K562 (cell line): ENCODE measurements around the gene GPT2. TPM values are rescaled to one million over a fixed set of nuclear protein-coding genes. Genes with fewer than 3 reads are reported as not detected.

Source experiments
- CTBP1 ChIP-seq: fragments of 450-650 bp; IDR thresholded peaks from 2 replicates; pipeline ENCODE4 v1.6.1; 2016; ENCODE audit warnings: borderline replicate concordance
- GTF2E2 ChIP-seq: fragments of 200-800 bp; sonication (Bioruptor generic); IDR thresholded peaks from 2 replicates; pipeline ENCODE4 v1.6.1; 2016; ENCODE audit warnings: missing genetic modification characterization, missing compliant biosample characterization
- HMG20A ChIP-seq: fragments of 450-650 bp; formaldehyde crosslinking; conservative IDR thresholded peaks from 2 replicates; pipeline ENCODE4 v1.4.0; 2020; ENCODE audit warnings: mild to moderate bottlenecking, mixed read lengths
- MITF ChIP-seq: IDR thresholded peaks from 2 replicates; pipeline ENCODE4 v1.6.1; 2014; ENCODE audit warnings: antibody characterized with exemption
- POLR3A ChIP-seq: IDR thresholded peaks from 2 replicates; pipeline ENCODE4 v1.6.1; 2011; ENCODE audit warnings: borderline replicate concordance, mild to moderate bottlenecking, moderate library complexity; ENCODE audit not compliant: insufficient read length, insufficient read depth; ENCODE audit errors: extremely low read depth
- RBM17 ChIP-seq: fragments of 200-400 bp; formaldehyde crosslinking; IDR thresholded peaks from 2 replicates; pipeline ENCODE4 v1.6.1; 2017; ENCODE audit warnings: low read depth, mild to moderate bottlenecking, low read length, borderline replicate concordance
- TARDBP ChIP-seq: fragments of 450-650 bp; IDR thresholded peaks from 2 replicates; pipeline ENCODE4 v1.6.1; 2016
- YBX1 ChIP-seq: fragments of 450-650 bp; IDR thresholded peaks from 2 replicates; pipeline ENCODE4 v1.7.1; 2016; ENCODE audit warnings: mild to moderate bottlenecking
- ZC3H11A ChIP-seq: IDR thresholded peaks from 2 replicates; pipeline ENCODE4 v1.6.1; 2012; ENCODE audit warnings: low read depth, low read length, improper control_type of control experiment
- ZNF589 ChIP-seq: fragments of 200-800 bp; sonication (Bioruptor generic); IDR thresholded peaks from 2 replicates; pipeline ENCODE4 v1.6.1; 2016; ENCODE audit warnings: low read depth, missing genetic modification characterization, missing compliant biosample characterization
- polyA plus RNA-seq, 8 experiments: library from polyadenylated mRNA; depleted of rRNA in 4 of 8; stranded (reverse) in 5 of 8; unstranded in 3 of 8; fragments of >200 nt; fragmentation: Nextera tagmentation in 2 of 8; fragmentation: Illumina TruSeq in 1 of 8; extraction: Ambion mirVana in 2 of 8; extraction: Trizol in 1 of 8; gene quantifications; 2 replicates each; pipeline versions ENCODE4 v1.2.1 to v1.2.3, GENCODE V29; 2011 to 2014; ENCODE audit warnings: inconsistent platforms in 1 of 8, missing spikeins in 1 of 8
- total RNA-seq, 7 experiments: library from RNA; depleted of rRNA in 6 of 7; stranded (reverse); fragments of >200 nt in 6 of 7; fragmentation: Illumina TruSeq in 2 of 7; extraction: Trizol in 2 of 7; gene quantifications; 2 replicates each; pipeline versions ENCODE4 v1.2.1 to v1.2.3, GENCODE V29; 2011 to 2021; ENCODE audit warnings: low replicate concordance in 1 of 7
- TF ChIP-seq, protein P1 (sequence below): fragments of 450-650 bp; IDR thresholded peaks from one replicate; pipeline ENCODE4 v1.6.1; 2018; ENCODE audit warnings: mild to moderate bottlenecking, moderate library complexity; ENCODE audit not compliant: partially characterized antibody
- TF ChIP-seq, protein P2 (sequence below): fragments of 450-650 bp; IDR thresholded peaks from 2 replicates; pipeline ENCODE4 v1.6.1; 2017; ENCODE audit warnings: antibody characterized with exemption
- TF ChIP-seq, protein P3 (sequence below), 2 experiments: fragments of 450-650 bp; formaldehyde crosslinking in 1 of 2; IDR thresholded peaks; 2 replicates each; pipeline versions ENCODE4 v1.4.0 to v1.6.1; 2014 to 2020; ENCODE audit warnings: mild to moderate bottlenecking in 2 of 2, borderline replicate concordance in 1 of 2, low read depth in 1 of 2

The GPT2 gene
- total and polyA plus RNA-seq, 9 of the 15 experiments (the other 6 are each of a cell fraction or from before 2014, with no cell fraction given): 0.79 to 14.4 (median 5.8) TPM

DNA sequence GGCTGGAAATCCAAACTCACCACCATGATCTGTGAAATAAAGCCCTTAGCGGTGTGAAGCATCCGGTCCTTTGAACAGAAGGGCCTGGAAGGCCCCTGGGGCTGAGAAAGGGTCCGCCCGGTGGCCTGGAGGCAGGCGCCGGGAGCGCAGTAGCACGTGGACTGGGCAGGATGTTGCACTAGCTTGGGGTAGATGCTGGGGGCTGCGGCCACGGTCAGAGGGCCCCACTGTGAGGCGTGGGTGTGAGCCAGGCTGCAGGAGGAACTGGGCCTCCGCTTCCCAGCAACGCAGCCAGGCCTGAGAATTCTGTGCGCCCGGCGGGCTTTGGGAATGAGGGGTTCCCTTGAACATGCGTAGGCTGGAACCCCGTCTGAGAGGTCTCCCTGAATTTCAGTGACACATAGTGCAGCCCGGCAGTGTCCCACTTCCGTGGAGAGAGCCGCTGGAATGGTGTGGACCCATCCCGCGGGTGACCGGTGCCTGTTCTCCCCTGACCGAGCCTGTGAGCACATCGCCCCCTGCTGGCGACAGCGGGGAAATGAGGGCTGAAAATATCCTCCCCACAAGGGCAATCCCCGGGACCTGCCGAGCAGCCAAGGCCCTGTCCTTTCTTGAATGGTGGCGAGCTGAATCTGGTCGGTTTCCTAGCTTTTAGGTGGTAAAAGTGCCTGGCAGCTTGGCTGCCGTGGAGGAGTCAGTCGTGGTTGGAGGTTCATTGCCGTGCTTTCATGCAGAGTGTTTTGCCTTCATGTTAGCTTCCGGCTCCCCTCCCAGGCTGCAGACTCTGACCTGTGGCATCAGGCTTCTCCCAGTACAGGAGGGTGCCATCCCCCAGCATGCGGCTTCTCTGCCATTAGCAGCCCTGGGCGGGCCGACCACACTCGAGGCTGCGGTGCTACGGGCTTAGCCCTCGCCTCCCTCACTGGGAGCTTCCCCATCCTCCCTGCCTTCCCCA, 45.5 kb downstream of the GPT2 start (continued):
- TF ChIP-seq YBX1: no peak
- no peak for TF ChIP-seq MITF
- no peak for TF ChIP-seq HMG20A (CRISPR knock-in tag)
- TF ChIP-seq GTF2E2 (tag): no peak
- TF ChIP-seq, protein P1, sequence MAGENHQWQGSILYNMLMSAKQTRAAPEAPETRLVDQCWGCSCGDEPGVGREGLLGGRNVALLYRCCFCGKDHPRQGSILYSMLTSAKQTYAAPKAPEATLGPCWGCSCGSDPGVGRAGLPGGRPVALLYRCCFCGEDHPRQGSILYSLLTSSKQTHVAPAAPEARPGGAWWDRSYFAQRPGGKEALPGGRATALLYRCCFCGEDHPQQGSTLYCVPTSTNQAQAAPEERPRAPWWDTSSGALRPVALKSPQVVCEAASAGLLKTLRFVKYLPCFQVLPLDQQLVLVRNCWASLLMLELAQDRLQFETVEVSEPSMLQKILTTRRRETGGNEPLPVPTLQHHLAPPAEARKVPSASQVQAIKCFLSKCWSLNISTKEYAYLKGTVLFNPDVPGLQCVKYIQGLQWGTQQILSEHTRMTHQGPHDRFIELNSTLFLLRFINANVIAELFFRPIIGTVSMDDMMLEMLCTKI: no peak
- no peak for TF ChIP-seq TARDBP
- TF ChIP-seq, protein P2, sequence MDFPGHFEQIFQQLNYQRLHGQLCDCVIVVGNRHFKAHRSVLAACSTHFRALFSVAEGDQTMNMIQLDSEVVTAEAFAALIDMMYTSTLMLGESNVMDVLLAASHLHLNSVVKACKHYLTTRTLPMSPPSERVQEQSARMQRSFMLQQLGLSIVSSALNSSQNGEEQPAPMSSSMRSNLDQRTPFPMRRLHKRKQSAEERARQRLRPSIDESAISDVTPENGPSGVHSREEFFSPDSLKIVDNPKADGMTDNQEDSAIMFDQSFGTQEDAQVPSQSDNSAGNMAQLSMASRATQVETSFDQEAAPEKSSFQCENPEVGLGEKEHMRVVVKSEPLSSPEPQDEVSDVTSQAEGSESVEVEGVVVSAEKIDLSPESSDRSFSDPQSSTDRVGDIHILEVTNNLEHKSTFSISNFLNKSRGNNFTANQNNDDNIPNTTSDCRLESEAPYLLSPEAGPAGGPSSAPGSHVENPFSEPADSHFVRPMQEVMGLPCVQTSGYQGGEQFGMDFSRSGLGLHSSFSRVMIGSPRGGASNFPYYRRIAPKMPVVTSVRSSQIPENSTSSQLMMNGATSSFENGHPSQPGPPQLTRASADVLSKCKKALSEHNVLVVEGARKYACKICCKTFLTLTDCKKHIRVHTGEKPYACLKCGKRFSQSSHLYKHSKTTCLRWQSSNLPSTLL: no peak
- no peak for TF ChIP-seq RBM17
- no peak for TF ChIP-seq POLR3A
- TF ChIP-seq ZC3H11A: no peak
- TF ChIP-seq, protein P3, sequence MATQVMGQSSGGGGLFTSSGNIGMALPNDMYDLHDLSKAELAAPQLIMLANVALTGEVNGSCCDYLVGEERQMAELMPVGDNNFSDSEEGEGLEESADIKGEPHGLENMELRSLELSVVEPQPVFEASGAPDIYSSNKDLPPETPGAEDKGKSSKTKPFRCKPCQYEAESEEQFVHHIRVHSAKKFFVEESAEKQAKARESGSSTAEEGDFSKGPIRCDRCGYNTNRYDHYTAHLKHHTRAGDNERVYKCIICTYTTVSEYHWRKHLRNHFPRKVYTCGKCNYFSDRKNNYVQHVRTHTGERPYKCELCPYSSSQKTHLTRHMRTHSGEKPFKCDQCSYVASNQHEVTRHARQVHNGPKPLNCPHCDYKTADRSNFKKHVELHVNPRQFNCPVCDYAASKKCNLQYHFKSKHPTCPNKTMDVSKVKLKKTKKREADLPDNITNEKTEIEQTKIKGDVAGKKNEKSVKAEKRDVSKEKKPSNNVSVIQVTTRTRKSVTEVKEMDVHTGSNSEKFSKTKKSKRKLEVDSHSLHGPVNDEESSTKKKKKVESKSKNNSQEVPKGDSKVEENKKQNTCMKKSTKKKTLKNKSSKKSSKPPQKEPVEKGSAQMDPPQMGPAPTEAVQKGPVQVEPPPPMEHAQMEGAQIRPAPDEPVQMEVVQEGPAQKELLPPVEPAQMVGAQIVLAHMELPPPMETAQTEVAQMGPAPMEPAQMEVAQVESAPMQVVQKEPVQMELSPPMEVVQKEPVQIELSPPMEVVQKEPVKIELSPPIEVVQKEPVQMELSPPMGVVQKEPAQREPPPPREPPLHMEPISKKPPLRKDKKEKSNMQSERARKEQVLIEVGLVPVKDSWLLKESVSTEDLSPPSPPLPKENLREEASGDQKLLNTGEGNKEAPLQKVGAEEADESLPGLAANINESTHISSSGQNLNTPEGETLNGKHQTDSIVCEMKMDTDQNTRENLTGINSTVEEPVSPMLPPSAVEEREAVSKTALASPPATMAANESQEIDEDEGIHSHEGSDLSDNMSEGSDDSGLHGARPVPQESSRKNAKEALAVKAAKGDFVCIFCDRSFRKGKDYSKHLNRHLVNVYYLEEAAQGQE (IDR thresholded peaks at IDR 0.05; ENCODE audit: borderline replicate concordance): peak; percentile 53
- TF ChIP-seq, protein P3 (CRISPR knock-in tag; IDR thresholded peaks at IDR 0.05; ENCODE audit: low read depth): no peak
- no peak for TF ChIP-seq ZNF589 (CRISPR knock-in tag)
- 0 out of 2 replicates have a peak, but pooled peaks have one; percentile 18 for TF ChIP-seq CTBP1
